ENCODE results near the gene SLCO2A1. TPM values are rescaled to one million over a fixed set of nuclear protein-coding genes. Genes with fewer than 3 reads are reported as not detected.

Gene SLCO2A1
- polyA plus RNA-seq, 1 donor (not counting 4 experiments of a cell fraction or from before 2014, with no cell fraction given), result 0.80 TPM

DNA sequence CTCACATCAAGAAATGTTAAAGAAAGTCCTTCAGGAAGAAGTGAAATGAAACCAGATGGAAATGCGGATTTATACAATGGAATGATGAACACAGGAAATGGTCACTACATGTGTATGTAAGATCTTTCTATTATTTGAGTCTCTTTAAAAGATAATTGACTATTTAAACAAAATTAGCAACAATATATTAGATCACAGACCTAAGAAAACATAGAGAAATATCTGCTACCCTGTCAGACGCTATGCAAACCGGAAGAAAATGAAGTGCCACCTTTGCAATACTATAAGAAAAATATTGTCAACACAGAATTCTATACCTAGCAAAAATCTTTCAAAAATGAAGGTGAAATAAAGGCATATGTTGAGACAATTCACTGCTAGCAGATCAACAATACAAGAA is 151.2 kb downstream of the SLCO2A1 start:
- Histone ChIP-seq H4K20me1 (ENCODE audit: control insufficient read depth, extremely low read depth, insufficient read depth, low read length) (no peaks in the 10 kb centered on the region), H3K9me1 (ENCODE audit: control insufficient read depth, extremely low read depth, insufficient read depth, low read length) (no peaks in the 10 kb centered on the region), H3K9ac (ENCODE audit: control insufficient read depth, extremely low read depth, insufficient read depth, low read length) (no peak overlapping the region), H3K9me3 (ENCODE audit: control insufficient read depth, low read depth, low read length) (no peaks in the 10 kb centered on the region), H3K36me3 (ENCODE audit: control insufficient read depth in 2 of 2, extremely low read depth in 1 of 2, insufficient read depth in 2 of 2, low read length in 2 of 2) (no peaks in the 10 kb centered on the region), H3K27me3 (ENCODE audit: control insufficient read depth, extremely low read depth, insufficient read depth, low read length) (peaks cover 4% of the 10 kb centered on the region), H3K27ac (ENCODE audit: control insufficient read depth, insufficient read depth, low read length) (no peak overlapping the region), H3K4me3 (ENCODE audit: control insufficient read depth in 2 of 3, extremely low read depth in 1 of 3, insufficient read depth in 2 of 3, low read depth in 1 of 3, low read length in 3 of 3) (no peak overlapping the region), H3K4me1 (ENCODE audit: control insufficient read depth, extremely low read depth, insufficient read depth, low read length) (no peaks in the 10 kb centered on the region), H3K4me2 (ENCODE audit: control insufficient read depth, extremely low read depth, insufficient read depth, low read depth, low read length) (no peak overlapping the region), H3K79me2 (ENCODE audit: control insufficient read depth, insufficient read depth, low read length) (no peaks in the 10 kb centered on the region), H2AFZ (ENCODE audit: control insufficient read depth, low read length) (no peak overlapping the region)
- DNase-seq (ENCODE audit: low read depth, low spot score) (no peak), FAIRE-seq (no peak)
- dilution Hi-C loops (cut with MboI; ENCODE audit: extremely low pct_ligation_motif_present, low sequenced_read_pairs), result no loop called here
- TF ChIP-seq EZH2 (IDR thresholded peaks at IDR 0.05; ENCODE audit: low read length), result no peak
- TF ChIP-seq, protein P1, sequence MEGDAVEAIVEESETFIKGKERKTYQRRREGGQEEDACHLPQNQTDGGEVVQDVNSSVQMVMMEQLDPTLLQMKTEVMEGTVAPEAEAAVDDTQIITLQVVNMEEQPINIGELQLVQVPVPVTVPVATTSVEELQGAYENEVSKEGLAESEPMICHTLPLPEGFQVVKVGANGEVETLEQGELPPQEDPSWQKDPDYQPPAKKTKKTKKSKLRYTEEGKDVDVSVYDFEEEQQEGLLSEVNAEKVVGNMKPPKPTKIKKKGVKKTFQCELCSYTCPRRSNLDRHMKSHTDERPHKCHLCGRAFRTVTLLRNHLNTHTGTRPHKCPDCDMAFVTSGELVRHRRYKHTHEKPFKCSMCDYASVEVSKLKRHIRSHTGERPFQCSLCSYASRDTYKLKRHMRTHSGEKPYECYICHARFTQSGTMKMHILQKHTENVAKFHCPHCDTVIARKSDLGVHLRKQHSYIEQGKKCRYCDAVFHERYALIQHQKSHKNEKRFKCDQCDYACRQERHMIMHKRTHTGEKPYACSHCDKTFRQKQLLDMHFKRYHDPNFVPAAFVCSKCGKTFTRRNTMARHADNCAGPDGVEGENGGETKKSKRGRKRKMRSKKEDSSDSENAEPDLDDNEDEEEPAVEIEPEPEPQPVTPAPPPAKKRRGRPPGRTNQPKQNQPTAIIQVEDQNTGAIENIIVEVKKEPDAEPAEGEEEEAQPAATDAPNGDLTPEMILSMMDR (optimal IDR thresholded peaks at IDR 0.05 in 1 of 3, IDR thresholded peaks at IDR 0.05 in 1 of 3, conservative IDR thresholded peaks at IDR 0.05 in 1 of 3; ENCODE audit: extremely low read depth in 1 of 3, insufficient read depth in 2 of 3, low read length in 3 of 3), result no peak

Other genes with a start within 250 kb of the SLCO2A1 start
- gene SRPRB, start 224.1 kb downstream of the SLCO2A1 start, polyA plus RNA-seq, result 55.9 to 73.8 TPM (median 60.2 TPM) in 3 replicates
- 2.2 to 5.5 TPM (median 2.9 TPM) in 3 replicates for gene RAB6B, start 134.0 kb downstream of the SLCO2A1 start, polyA plus RNA-seq
- gene RYK, start 220.9 kb upstream of the SLCO2A1 start, polyA plus RNA-seq, result 55.6 to 82.1 TPM (median 73.7 TPM) in 3 replicates

Data from keratinocyte (primary cell).